Measurements from ENCODE around the gene BABAM2. TPM values are rescaled to one million over a fixed set of nuclear protein-coding genes. Genes with fewer than 3 reads are reported as not detected.

The BABAM2 gene
- total and polyA plus RNA-seq, 2 experiments from 2014 or later = 17.8 to 21.5 TPM

DNA sequence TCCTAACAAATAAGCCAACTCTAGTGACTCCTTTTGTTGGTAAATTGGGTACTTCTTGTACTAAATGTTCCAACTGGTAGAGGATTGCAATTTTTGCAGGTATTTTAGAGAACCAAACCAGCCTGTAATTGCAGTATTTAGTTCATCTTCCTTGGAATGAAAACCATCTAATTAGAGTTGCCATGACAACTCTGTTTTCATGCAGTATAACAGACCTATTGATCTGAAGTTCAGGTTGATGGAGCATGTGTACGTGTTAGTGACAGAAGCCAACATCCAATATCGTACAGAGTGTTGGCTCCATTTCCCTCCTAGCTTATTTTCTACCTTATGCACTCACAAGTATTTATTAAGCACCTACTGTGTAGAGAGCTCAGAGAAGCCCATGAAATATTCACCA is 325.8 kb downstream of the BABAM2 start:
- no peaks in the 10 kb centered on the region for H3K27me3 ChIP-seq (ENCODE audit: insufficient read depth)
- H3K4me3 ChIP-seq = no peak overlapping the region
- H3K36me3 ChIP-seq (ENCODE audit: insufficient read depth) = no peaks in the 10 kb centered on the region; the same call in 1 of the 2 replicates
- Mint-ChIP-seq H3K9me3 (no peaks in the 10 kb centered on the region), H3K4me1 (no peaks in the 10 kb centered on the region), H3K27me3 (ENCODE audit: insufficient read depth, low read depth, poor library complexity) (no peaks in the 10 kb centered on the region), H3K36me3 (ENCODE audit: low read depth) (no peaks in the 10 kb centered on the region), H3K27ac (no peak overlapping the region), H3K4me3 (no peak overlapping the region)
- no peak overlapping the region for H2AFZ ChIP-seq
- H3K4me1 ChIP-seq (ENCODE audit: insufficient read depth) = no peaks in the 10 kb centered on the region
- no peak overlapping the region for H3K4me2 ChIP-seq
- H3K27ac ChIP-seq (ENCODE audit: low read depth) = no peak overlapping the region
- H3K79me2 ChIP-seq (replicated peaks; ENCODE audit: insufficient read depth) = no peaks in the 10 kb centered on the region
- H3F3A ChIP-seq (replicated peaks; ENCODE audit: low read depth) = no peaks in the 10 kb centered on the region
- no peaks in the 10 kb centered on the region for H3K9me2 ChIP-seq (ENCODE audit: insufficient read depth)
- ATAC-seq (no peak), DNase-seq (ENCODE audit: low spot score) (no peak)
- H4K20me1 ChIP-seq (replicated peaks; ENCODE audit: insufficient read depth) = no peaks in the 10 kb centered on the region; the same call in 1 of the 2 replicates
- TF ChIP-seq CREB1 (CRISPR knock-in tag; IDR thresholded peaks at IDR 0.05; ENCODE audit: low read depth) (no peak), ZNF114 (CRISPR knock-in tag; IDR thresholded peaks at IDR 0.05) (no peak), POLR2AphosphoS5 (IDR thresholded peaks at IDR 0.05; ENCODE audit: low read depth) (no peak), NANOG (IDR thresholded peaks at IDR 0.05; ENCODE audit: borderline replicate concordance) (no peak), EZH2phosphoT487 (IDR thresholded peaks at IDR 0.05; ENCODE audit: unreplicated experiment) (no peak), STAT1 (IDR thresholded peaks at IDR 0.05; ENCODE audit: unreplicated experiment) (no peak), ZNF331 (CRISPR knock-in tag; IDR thresholded peaks at IDR 0.05; ENCODE audit: low read depth) (no peak), JUNB (IDR thresholded peaks at IDR 0.05; ENCODE audit: unreplicated experiment) (no peak), EZH2 (IDR thresholded peaks at IDR 0.05; ENCODE audit: low read depth, unreplicated experiment) (no peak)
- TF ChIP-seq, protein P1, sequence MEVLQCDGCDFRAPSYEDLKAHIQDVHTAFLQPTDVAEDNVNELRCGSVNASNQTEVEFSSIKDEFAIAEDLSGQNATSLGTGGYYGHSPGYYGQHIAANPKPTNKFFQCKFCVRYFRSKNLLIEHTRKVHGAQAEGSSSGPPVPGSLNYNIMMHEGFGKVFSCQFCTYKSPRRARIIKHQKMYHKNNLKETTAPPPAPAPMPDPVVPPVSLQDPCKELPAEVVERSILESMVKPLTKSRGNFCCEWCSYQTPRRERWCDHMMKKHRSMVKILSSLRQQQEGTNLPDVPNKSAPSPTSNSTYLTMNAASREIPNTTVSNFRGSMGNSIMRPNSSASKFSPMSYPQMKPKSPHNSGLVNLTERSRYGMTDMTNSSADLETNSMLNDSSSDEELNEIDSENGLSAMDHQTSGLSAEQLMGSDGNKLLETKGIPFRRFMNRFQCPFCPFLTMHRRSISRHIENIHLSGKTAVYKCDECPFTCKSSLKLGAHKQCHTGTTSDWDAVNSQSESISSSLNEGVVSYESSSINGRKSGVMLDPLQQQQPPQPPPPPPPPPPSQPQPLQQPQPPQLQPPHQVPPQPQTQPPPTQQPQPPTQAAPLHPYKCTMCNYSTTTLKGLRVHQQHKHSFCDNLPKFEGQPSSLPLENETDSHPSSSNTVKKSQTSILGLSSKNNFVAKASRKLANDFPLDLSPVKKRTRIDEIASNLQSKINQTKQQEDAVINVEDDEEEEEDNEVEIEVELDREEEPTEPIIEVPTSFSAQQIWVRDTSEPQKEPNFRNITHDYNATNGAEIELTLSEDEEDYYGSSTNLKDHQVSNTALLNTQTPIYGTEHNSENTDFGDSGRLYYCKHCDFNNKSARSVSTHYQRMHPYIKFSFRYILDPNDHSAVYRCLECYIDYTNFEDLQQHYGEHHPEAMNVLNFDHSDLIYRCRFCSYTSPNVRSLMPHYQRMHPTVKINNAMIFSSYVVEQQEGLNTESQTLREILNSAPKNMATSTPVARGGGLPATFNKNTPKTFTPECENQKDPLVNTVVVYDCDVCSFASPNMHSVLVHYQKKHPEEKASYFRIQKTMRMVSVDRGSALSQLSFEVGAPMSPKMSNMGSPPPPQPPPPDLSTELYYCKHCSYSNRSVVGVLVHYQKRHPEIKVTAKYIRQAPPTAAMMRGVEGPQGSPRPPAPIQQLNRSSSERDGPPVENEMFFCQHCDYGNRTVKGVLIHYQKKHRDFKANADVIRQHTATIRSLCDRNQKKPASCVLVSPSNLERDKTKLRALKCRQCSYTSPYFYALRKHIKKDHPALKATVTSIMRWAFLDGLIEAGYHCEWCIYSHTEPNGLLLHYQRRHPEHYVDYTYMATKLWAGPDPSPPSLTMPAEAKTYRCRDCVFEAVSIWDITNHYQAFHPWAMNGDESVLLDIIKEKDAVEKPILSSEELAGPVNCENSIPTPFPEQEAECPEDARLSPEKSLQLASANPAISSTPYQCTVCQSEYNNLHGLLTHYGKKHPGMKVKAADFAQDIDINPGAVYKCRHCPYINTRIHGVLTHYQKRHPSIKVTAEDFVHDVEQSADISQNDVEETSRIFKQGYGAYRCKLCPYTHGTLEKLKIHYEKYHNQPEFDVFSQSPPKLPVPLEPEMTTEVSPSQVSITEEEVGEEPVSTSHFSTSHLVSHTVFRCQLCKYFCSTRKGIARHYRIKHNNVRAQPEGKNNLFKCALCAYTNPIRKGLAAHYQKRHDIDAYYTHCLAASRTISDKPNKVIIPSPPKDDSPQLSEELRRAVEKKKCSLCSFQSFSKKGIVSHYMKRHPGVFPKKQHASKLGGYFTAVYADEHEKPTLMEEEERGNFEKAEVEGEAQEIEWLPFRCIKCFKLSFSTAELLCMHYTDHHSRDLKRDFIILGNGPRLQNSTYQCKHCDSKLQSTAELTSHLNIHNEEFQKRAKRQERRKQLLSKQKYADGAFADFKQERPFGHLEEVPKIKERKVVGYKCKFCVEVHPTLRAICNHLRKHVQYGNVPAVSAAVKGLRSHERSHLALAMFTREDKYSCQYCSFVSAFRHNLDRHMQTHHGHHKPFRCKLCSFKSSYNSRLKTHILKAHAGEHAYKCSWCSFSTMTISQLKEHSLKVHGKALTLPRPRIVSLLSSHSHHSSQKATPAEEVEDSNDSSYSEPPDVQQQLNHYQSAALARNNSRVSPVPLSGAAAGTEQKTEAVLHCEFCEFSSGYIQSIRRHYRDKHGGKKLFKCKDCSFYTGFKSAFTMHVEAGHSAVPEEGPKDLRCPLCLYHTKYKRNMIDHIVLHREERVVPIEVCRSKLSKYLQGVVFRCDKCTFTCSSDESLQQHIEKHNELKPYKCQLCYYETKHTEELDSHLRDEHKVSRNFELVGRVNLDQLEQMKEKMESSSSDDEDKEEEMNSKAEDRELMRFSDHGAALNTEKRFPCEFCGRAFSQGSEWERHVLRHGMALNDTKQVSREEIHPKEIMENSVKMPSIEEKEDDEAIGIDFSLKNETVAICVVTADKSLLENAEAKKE (CRISPR knock-in tag; IDR thresholded peaks at IDR 0.05) = no peak
- TF ChIP-seq, protein P2, sequence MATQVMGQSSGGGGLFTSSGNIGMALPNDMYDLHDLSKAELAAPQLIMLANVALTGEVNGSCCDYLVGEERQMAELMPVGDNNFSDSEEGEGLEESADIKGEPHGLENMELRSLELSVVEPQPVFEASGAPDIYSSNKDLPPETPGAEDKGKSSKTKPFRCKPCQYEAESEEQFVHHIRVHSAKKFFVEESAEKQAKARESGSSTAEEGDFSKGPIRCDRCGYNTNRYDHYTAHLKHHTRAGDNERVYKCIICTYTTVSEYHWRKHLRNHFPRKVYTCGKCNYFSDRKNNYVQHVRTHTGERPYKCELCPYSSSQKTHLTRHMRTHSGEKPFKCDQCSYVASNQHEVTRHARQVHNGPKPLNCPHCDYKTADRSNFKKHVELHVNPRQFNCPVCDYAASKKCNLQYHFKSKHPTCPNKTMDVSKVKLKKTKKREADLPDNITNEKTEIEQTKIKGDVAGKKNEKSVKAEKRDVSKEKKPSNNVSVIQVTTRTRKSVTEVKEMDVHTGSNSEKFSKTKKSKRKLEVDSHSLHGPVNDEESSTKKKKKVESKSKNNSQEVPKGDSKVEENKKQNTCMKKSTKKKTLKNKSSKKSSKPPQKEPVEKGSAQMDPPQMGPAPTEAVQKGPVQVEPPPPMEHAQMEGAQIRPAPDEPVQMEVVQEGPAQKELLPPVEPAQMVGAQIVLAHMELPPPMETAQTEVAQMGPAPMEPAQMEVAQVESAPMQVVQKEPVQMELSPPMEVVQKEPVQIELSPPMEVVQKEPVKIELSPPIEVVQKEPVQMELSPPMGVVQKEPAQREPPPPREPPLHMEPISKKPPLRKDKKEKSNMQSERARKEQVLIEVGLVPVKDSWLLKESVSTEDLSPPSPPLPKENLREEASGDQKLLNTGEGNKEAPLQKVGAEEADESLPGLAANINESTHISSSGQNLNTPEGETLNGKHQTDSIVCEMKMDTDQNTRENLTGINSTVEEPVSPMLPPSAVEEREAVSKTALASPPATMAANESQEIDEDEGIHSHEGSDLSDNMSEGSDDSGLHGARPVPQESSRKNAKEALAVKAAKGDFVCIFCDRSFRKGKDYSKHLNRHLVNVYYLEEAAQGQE (IDR thresholded peaks at IDR 0.05; ENCODE audit: unreplicated experiment) = no peak
- TF ChIP-seq, protein P3, sequence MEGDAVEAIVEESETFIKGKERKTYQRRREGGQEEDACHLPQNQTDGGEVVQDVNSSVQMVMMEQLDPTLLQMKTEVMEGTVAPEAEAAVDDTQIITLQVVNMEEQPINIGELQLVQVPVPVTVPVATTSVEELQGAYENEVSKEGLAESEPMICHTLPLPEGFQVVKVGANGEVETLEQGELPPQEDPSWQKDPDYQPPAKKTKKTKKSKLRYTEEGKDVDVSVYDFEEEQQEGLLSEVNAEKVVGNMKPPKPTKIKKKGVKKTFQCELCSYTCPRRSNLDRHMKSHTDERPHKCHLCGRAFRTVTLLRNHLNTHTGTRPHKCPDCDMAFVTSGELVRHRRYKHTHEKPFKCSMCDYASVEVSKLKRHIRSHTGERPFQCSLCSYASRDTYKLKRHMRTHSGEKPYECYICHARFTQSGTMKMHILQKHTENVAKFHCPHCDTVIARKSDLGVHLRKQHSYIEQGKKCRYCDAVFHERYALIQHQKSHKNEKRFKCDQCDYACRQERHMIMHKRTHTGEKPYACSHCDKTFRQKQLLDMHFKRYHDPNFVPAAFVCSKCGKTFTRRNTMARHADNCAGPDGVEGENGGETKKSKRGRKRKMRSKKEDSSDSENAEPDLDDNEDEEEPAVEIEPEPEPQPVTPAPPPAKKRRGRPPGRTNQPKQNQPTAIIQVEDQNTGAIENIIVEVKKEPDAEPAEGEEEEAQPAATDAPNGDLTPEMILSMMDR (conservative IDR thresholded peaks at IDR 0.05; ENCODE audit: low read depth in 2 of 2) = no peak
- TF ChIP-seq, protein P4, sequence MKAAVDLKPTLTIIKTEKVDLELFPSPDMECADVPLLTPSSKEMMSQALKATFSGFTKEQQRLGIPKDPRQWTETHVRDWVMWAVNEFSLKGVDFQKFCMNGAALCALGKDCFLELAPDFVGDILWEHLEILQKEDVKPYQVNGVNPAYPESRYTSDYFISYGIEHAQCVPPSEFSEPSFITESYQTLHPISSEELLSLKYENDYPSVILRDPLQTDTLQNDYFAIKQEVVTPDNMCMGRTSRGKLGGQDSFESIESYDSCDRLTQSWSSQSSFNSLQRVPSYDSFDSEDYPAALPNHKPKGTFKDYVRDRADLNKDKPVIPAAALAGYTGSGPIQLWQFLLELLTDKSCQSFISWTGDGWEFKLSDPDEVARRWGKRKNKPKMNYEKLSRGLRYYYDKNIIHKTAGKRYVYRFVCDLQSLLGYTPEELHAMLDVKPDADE (IDR thresholded peaks at IDR 0.05) = no peak
